Type B pancreatic cell (in vitro differentiated cells): ENCODE data around the gene FBLN7. TPM values are rescaled to one million over a fixed set of nuclear protein-coding genes. Genes with fewer than 3 reads are reported as not detected.

ENCODE experiments used
- DNase-seq: peaks from one replicate; pipeline ENCODE4 v3.0.0; 2021; ENCODE audit warnings: mixed read lengths; ENCODE audit not compliant: unreplicated experiment; ENCODE audit errors: extremely low spot score
- H3K27ac Mint-ChIP-seq: 2 replicates; pipeline ENCODE4 v1.8.0; 2021; ENCODE audit warnings: mild to moderate bottlenecking, mixed read lengths
- H3K27me3 Mint-ChIP-seq: 2 replicates; pipeline ENCODE4 v1.8.0; 2021; ENCODE audit warnings: mixed read lengths
- H3K36me3 Mint-ChIP-seq: 2 replicates; pipeline ENCODE4 v1.8.0; 2021; ENCODE audit warnings: mixed read lengths
- H3K4me1 Mint-ChIP-seq: one replicate; pipeline ENCODE4 v1.8.0; 2021; ENCODE audit warnings: mixed read lengths; ENCODE audit not compliant: unreplicated experiment
- H3K4me3 Mint-ChIP-seq: 2 replicates; pipeline ENCODE4 v1.8.0; 2021; ENCODE audit warnings: mild to moderate bottlenecking, mixed read lengths
- H3K9me3 Mint-ChIP-seq: 2 replicates; pipeline ENCODE4 v1.8.0; 2021; ENCODE audit warnings: mixed read lengths
- total RNA-seq: library from RNA; stranded (reverse); gene quantifications from 2 replicates; pipeline ENCODE4 v1.2.1, GENCODE V29; 2021; ENCODE audit warnings: low replicate concordance
- TF ChIP-seq, protein P1 (sequence below): fragments of 200-600 bp; sonication (generic); conservative IDR thresholded peaks from 2 replicates; pipeline ENCODE4 v1.5.0; 2021; ENCODE audit warnings: antibody characterized with exemption, mild to moderate bottlenecking

Gene FBLN7
- total RNA-seq, 1 donor from 2014 or later = 9.5 TPM

DNA sequence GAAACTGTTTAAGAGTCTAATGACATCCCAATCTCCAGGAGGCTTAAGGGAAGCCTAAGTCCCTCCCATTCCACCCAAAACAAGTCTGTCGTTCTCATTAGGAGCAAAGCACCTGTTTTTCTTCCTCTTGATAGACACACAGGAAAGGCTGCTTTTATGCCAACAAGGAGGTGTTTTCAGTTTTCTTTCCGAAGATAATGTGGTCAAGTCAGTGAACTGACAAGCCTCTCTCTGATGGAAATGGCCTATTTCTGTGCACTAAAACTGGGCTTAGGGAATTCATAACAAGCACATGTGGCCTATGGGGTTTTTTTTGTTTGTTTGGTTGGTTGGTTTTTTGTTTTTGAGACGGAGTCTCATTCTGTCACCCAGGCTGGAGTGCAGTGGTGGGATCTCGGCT is 36.2 kb downstream of the FBLN7 start:
- Mint-ChIP-seq H3K4me3 (no peak overlapping the region), H3K27ac (no peak overlapping the region), H3K4me1 (peaks cover 3% of the 10 kb centered on the region), H3K9me3 (peaks cover 8% of the 10 kb centered on the region), H3K36me3 (peaks cover 11% of the 10 kb centered on the region), H3K27me3 (no peaks in the 10 kb centered on the region)
- TF ChIP-seq, protein P1, sequence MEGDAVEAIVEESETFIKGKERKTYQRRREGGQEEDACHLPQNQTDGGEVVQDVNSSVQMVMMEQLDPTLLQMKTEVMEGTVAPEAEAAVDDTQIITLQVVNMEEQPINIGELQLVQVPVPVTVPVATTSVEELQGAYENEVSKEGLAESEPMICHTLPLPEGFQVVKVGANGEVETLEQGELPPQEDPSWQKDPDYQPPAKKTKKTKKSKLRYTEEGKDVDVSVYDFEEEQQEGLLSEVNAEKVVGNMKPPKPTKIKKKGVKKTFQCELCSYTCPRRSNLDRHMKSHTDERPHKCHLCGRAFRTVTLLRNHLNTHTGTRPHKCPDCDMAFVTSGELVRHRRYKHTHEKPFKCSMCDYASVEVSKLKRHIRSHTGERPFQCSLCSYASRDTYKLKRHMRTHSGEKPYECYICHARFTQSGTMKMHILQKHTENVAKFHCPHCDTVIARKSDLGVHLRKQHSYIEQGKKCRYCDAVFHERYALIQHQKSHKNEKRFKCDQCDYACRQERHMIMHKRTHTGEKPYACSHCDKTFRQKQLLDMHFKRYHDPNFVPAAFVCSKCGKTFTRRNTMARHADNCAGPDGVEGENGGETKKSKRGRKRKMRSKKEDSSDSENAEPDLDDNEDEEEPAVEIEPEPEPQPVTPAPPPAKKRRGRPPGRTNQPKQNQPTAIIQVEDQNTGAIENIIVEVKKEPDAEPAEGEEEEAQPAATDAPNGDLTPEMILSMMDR = no peak
- no peak for DNase-seq

DNA sequence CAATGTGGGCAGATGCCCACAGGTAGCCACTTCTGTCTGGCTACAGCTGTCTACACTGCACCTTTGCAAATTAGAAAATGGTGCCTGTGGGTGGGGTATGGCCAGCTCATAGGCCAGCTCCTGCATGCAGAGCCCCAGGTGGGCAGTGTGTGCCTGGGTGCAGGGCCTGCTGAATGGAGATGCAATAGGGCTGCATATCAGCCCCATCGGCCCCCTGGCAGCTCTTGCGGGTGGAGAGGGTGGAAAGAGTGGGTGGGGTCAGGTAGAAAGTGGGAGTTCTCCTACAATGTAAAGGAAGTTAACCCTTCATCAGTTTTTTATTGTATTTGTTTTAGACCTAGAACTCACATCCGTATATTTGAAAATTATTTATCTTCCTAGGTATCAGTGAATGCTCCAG is 37.1 kb downstream of the FBLN7 start:
- Mint-ChIP-seq H3K4me3 (no peak overlapping the region), H3K9me3 (peaks cover 8% of the 10 kb centered on the region), H3K4me1 (no peaks in the 10 kb centered on the region), H3K27me3 (peaks cover 7% of the 10 kb centered on the region), H3K36me3 (peaks cover 12% of the 10 kb centered on the region), H3K27ac (no peak overlapping the region)
- DNase-seq = no peak
- TF ChIP-seq, protein P1 = no peak

DNA sequence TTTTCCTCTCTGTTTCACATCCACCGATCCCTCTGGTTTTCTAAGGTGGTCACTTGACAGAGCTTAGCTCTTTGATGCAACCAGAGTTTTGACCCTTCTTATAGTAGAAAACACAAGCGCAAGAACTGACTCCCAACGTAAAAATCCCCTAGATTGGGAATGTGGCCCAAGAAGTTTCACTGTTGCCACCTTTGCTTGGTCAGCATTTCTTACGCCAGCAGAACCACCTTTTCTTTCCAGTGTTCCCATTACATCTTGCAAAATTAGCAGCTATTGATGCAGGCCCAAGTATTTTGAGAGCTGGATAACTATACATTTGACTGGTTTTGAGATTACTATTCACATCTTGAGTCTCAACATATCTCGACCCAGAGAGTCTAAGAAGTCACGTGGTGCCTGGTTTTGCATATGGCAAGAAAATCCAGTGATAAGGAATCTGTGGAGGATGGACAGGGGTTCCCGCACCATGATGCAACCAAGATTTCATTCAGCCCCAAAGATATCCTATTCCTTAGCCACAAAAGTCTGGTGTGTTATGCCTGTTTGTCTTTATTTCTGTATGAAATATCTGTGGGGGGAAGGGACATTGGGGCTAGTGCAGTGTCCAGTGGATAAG is 37.9 kb downstream of the FBLN7 start:
- TF ChIP-seq, protein P1 = no peak
- peaks cover 12% of the 10 kb centered on the region for H3K36me3 Mint-ChIP-seq
- no peak for DNase-seq
- H3K4me3 Mint-ChIP-seq = no peak overlapping the region
- peaks cover 8% of the 10 kb centered on the region for H3K9me3 Mint-ChIP-seq
- H3K27me3 Mint-ChIP-seq = peaks cover 8% of the 10 kb centered on the region
- no peaks in the 10 kb centered on the region for H3K4me1 Mint-ChIP-seq
- H3K27ac Mint-ChIP-seq = no peak overlapping the region

DNA sequence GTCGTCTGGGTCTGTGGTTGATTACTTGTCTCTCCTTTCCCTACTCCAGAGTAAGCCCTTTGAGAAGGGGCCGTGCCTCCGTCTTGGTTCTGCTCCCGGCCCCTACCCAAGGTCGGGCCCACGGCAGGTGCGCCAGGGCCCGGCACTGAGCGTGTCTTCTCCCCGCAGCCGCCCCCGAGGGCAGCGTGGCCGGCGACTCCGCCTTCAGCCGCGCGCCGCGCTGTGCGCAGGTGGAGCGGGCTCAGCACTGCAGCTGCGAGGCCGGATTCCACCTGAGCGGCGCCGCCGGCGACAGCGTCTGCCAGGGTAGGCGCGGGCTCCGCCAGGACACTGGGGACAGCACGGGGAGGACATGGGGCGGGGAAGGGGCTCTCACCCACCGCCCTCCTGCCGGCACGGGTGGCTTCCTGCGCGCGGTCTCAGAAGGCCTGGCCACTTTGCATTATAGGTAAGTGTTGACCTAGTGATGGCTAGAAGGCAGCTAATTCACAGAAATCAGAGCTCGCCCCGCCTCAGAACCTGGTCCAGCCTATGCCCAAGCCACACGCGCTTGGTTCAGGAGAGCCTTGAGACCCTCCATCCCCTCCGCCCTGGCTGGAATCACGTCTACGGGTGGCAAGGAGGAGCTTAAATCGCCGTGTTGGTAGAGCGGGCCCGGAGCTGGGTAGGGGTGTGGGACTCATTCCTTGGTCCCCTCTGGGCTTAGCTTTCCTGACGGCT is 43.5 kb downstream of the FBLN7 start:
- H3K4me1 Mint-ChIP-seq = no peaks in the 10 kb centered on the region
- peaks cover 12% of the 10 kb centered on the region for H3K36me3 Mint-ChIP-seq
- H3K27ac Mint-ChIP-seq = no peak overlapping the region
- DNase-seq = no peak
- H3K4me3 Mint-ChIP-seq = no peak overlapping the region
- TF ChIP-seq, protein P1 = no peak
- H3K9me3 Mint-ChIP-seq = peaks cover 8% of the 10 kb centered on the region
- peaks cover 18% of the 10 kb centered on the region for H3K27me3 Mint-ChIP-seq

DNA sequence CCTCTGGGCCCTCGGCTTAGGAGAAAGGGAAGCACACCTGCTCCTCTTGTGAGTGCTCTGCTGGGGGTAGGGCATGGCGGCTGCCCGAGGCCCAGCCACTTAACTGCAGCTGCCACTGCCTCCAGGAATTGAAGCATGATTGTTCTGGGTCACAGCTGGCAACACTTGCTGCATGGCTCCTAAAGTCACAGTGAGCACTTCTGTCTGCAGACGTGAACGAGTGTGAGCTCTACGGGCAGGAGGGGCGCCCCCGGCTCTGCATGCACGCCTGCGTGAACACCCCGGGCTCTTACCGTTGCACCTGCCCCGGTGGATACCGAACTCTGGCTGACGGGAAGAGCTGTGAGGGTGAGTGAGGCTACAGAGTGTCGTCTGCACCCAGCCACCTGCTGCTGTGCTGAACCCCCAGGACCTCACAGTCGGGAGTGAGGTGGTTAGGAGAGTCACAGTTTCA is 44.4 kb downstream of the FBLN7 start:
- H3K27me3 Mint-ChIP-seq = peaks cover 18% of the 10 kb centered on the region
- H3K4me1 Mint-ChIP-seq = no peaks in the 10 kb centered on the region
- H3K27ac Mint-ChIP-seq = no peak overlapping the region
- H3K9me3 Mint-ChIP-seq = peaks cover 8% of the 10 kb centered on the region
- peak; percentile 49 for DNase-seq
- peaks cover 12% of the 10 kb centered on the region for H3K36me3 Mint-ChIP-seq
- TF ChIP-seq, protein P1 = no peak
- H3K4me3 Mint-ChIP-seq = no peak overlapping the region
